Mesenteric fat pad (tissue), 1 donor: ENCODE results near the gene DEFB124. TPM values are rescaled to one million over a fixed set of nuclear protein-coding genes. Genes with fewer than 3 reads are reported as not detected.
"Not testable (repeated sequence)": the region's sequence is repeated elsewhere in the genome, so short reads cannot be mapped to it uniquely, and the experiment has no call there.

Experiments
- DNase-seq: peaks from one replicate; pipeline ENCODE4 v3.0.0-alpha.2; 2020; ENCODE audit warnings: low spot score
- total RNA-seq: library from RNA; stranded (reverse); fragmentation: NEBNext Ultra II Directional; extraction: Animal tissue kit (Norgen Biotek cat#: 25700); gene quantifications from one replicate; pipeline ENCODE4 v1.2.1, GENCODE V29; 2021
- donor health status: DM: yes; HTN: yes; CAD: no.

DEFB124 gene
- total RNA-seq, 1 donor from 2014 or later: 1.7 TPM

DNA sequence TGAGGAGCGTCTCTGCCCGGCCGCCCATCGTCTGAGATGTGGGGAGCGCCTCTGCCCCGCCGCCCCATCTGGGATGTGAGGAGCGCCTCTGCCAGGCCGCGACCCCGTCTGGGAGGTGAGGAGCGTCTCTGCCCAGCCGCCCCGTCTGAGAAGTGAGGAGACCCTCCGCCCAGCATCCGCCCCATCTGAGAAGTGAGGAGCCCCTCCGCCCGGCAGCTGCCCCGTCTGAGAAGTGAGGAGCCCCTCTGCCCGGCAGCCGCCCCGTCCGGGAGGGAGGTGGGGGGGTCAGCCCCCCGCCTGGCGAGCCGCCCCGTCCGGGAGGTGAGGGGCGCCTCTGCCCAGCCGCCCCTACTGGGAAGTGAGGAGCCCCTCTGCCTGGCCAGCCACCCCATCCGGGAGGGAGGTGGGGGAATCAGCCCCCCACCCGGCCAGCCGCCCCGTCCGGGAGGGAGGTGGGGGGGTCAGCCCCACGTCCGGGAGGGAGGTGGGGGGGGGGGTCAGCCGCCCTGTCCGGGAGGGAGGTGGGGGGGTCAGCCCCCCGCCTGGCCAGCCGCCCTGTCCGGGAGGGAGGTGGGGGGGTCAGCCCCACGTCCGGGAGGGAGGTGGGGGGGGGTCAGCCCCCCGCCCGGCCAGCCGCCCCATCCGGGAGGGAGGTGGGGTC, 47.9 kb downstream of the DEFB124 start:
- not testable (repeated sequence) for DNase-seq

DNA sequence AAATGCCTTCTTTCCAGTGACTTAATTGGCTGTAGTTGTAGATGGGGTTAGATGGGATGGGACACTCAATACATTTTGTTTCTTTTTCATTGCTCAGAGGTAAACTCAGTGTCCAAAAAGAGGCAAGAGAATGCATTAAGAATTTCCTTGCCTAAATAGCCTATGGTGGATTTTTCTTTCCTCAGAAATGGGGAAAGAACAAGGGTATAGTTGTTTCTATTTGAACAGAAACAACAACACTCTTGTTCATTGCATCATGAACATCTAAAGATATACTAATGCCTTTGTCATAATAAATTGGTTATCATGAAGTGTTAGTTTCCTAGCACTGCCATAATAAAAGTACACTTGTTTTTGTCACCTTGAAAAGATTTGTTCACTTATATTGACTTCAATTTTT, 49.1 kb downstream of the DEFB124 start:
- DNase-seq: no peak

DNA sequence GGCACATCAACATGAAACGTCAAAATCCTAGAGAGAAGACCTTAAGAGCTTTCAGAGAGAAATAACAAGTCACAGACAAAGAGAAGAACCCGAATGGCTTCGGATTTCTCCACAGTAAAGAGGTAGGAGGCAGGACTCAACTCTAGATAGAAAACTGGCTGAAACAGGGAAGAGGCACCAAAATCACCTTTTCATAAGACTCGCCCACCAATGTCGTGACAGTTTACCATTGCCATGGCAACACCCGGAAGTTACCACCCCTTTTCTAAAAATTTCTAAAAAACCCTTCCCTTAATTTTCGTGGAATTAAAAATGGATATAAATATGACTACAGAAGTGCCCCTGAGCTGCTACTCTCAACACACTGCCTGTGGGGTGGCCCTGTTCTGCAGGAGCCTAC, 56.6 kb downstream of the DEFB124 start:
- DNase-seq: no peak

DNA sequence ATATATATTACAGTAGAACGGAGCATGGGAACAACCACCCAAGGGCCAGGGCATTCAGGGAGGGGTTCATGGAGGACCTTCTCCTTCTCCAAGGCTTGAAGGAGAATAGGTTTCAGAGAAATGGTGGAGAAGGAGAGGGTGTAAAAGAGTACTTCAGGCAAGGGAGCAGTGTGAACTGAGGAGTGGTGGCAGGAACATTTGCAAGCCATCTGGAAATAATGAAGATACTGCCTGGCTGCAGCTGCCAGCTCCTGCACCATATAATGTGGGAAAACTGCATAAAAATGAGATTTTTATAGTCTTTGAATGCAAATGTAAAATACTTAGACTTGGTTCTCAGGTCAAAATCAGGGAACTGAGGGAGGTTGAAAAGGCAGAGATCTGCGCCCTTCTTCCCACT, 59.3 kb downstream of the DEFB124 start:
- no peak for DNase-seq

Other genes with a start within 250 kb of the DEFB124 start
- not detected for gene DEFB115, start 217.5 kb downstream of the DEFB124 start, total RNA-seq
- not detected for gene DEFB116, start 166.5 kb downstream of the DEFB124 start, total RNA-seq
- gene DEFB118, start 106.5 kb downstream of the DEFB124 start, total RNA-seq: not detected
- not detected for gene DEFB119, start 84.5 kb downstream of the DEFB124 start, total RNA-seq
- not detected for gene DEFB121, start 68.9 kb downstream of the DEFB124 start, total RNA-seq
- gene DEFB123, start 34.5 kb downstream of the DEFB124 start, total RNA-seq: not detected
- gene REM1, start 161 bp upstream of the DEFB124 start, total RNA-seq: 2.7 TPM
- 186 TPM for gene HM13, start 39.3 kb upstream of the DEFB124 start, total RNA-seq
- gene ID1, start 130.2 kb upstream of the DEFB124 start, total RNA-seq: 223 TPM
- gene COX4I2, start 162.8 kb upstream of the DEFB124 start, total RNA-seq: 2.3 TPM
- gene BCL2L1, start 247.7 kb upstream of the DEFB124 start, total RNA-seq: 135 TPM